H9 (cell line): ENCODE data around the gene SKIL. TPM values are rescaled to one million over a fixed set of nuclear protein-coding genes. Genes with fewer than 3 reads are reported as not detected.

ENCODE experiments used
- DNase-seq: peaks from one replicate; pipeline ENCODE4 v3.0.0-alpha.2; 2017
- H2AFZ ChIP-seq: one replicate; pipeline ENCODE4 v1.6.1; 2013; ENCODE audit warnings: mild to moderate bottlenecking, low read length, control low read depth, moderate library complexity
- H2AK5ac ChIP-seq: 2 replicates; pipeline ENCODE4 v1.6.1; 2013; ENCODE audit warnings: low read length, control low read depth, mixed read lengths; ENCODE audit not compliant: insufficient read length
- H2BK120ac ChIP-seq: one replicate; pipeline ENCODE4 v1.6.1; 2013; ENCODE audit warnings: low read depth, mild to moderate bottlenecking, low read length, control low read depth, inconsistent platforms; ENCODE audit not compliant: poor library complexity, severe bottlenecking
- H2BK12ac ChIP-seq: 2 replicates; pipeline ENCODE4 v1.6.1; 2013; ENCODE audit warnings: low read length, control low read depth, mixed read lengths, low read depth; ENCODE audit not compliant: insufficient read length
- H2BK15ac ChIP-seq: 2 replicates; pipeline ENCODE4 v1.6.1; 2013; ENCODE audit warnings: low read depth, low read length, control low read depth
- H2BK20ac ChIP-seq: one replicate; pipeline ENCODE4 v1.6.1; 2013; ENCODE audit warnings: low read depth, mild to moderate bottlenecking, low read length, control low read depth, inconsistent platforms; ENCODE audit not compliant: poor library complexity, severe bottlenecking
- H2BK5ac ChIP-seq: 2 replicates; pipeline ENCODE4 v1.6.1; 2013; ENCODE audit warnings: low read length, control low read depth, mixed read lengths; ENCODE audit not compliant: insufficient read length
- H3K14ac ChIP-seq: 2 replicates; pipeline ENCODE4 v1.6.1; 2013; ENCODE audit warnings: low read length, control low read depth; ENCODE audit not compliant: insufficient read depth
- H3K18ac ChIP-seq: 2 replicates; pipeline ENCODE4 v1.6.1; 2013; ENCODE audit warnings: low read depth, mild to moderate bottlenecking, mixed read lengths, low read length, control low read depth; ENCODE audit not compliant: insufficient read length
- H3K23ac ChIP-seq: 2 replicates; pipeline ENCODE4 v1.6.1; 2013; ENCODE audit warnings: low read length, control low read depth, mixed read lengths, low read depth; ENCODE audit not compliant: insufficient read length
- H3K23me2 ChIP-seq: 2 replicates; pipeline ENCODE4 v1.6.1; 2013; ENCODE audit warnings: low read depth, mild to moderate bottlenecking, mixed read lengths, low read length, control low read depth; ENCODE audit not compliant: insufficient read length, poor library complexity, severe bottlenecking
- H3K27ac ChIP-seq: 2 replicates; pipeline ENCODE4 v1.5.1; 2013; ENCODE audit warnings: low read length, control low read depth, mixed read lengths, low read depth; ENCODE audit not compliant: insufficient read length
- H3K27me3 ChIP-seq: 2 replicates; pipeline ENCODE4 v1.6.1; 2013; ENCODE audit warnings: low read length, control low read depth, inconsistent platforms; ENCODE audit not compliant: insufficient read depth
- H3K4ac ChIP-seq: 2 replicates; pipeline ENCODE4 v1.6.1; 2013; ENCODE audit warnings: low read depth, mild to moderate bottlenecking, control low read depth, inconsistent platforms, low read length, moderate library complexity
- H3K4me1 ChIP-seq: 2 replicates; pipeline ENCODE4 v1.6.1; 2013; ENCODE audit warnings: low read length, control low read depth, inconsistent platforms; ENCODE audit not compliant: insufficient read depth
- H3K4me2 ChIP-seq: 2 replicates; pipeline ENCODE4 v1.6.1; 2013; ENCODE audit warnings: low read length, control low read depth, mixed read lengths; ENCODE audit not compliant: insufficient read length, insufficient read depth
- H3K56ac ChIP-seq: 2 replicates; pipeline ENCODE4 v1.6.1; 2013; ENCODE audit warnings: low read depth, mild to moderate bottlenecking, mixed read lengths, low read length, control low read depth; ENCODE audit not compliant: insufficient read length
- H3K79me1 ChIP-seq: 2 replicates; pipeline ENCODE4 v1.6.1; 2013; ENCODE audit warnings: low read depth, mild to moderate bottlenecking, moderate library complexity, low read length, control low read depth, inconsistent platforms; ENCODE audit not compliant: insufficient read depth, poor library complexity, severe bottlenecking
- H3K79me2 ChIP-seq: 2 replicates; pipeline ENCODE4 v1.6.1; 2013; ENCODE audit warnings: low read length, control low read depth, inconsistent platforms; ENCODE audit not compliant: insufficient read depth
- H3K9ac ChIP-seq: 2 replicates; pipeline ENCODE4 v1.6.1; 2013; ENCODE audit warnings: low read length, control low read depth, mixed read lengths; ENCODE audit not compliant: insufficient read length; ENCODE audit errors: extremely low read depth
- H3K9me3 ChIP-seq: one replicate; pipeline ENCODE4 v1.6.1; 2013; ENCODE audit warnings: low read depth, low read length, inconsistent platforms; ENCODE audit not compliant: control insufficient read depth
- H3T11ph ChIP-seq: one replicate; pipeline ENCODE4 v1.6.1; 2013; ENCODE audit warnings: mild to moderate bottlenecking, low read length, control low read depth, inconsistent platforms
- H4K20me1 ChIP-seq: one replicate; pipeline ENCODE4 v1.6.1; 2013; ENCODE audit not compliant: control insufficient read depth, insufficient read length, insufficient read depth
- H4K5ac ChIP-seq: 2 replicates; pipeline ENCODE4 v1.6.1; 2013; ENCODE audit warnings: low read depth, mild to moderate bottlenecking, mixed read lengths, low read length, control low read depth; ENCODE audit not compliant: insufficient read length
- H4K8ac ChIP-seq: replicated peaks from 2 replicates; pipeline ENCODE4 v1.6.1; 2013; ENCODE audit warnings: low read length, control low read depth, mixed read lengths, low read depth; ENCODE audit not compliant: insufficient read length
- H4K91ac ChIP-seq: 2 replicates; pipeline ENCODE4 v1.6.1; 2013; ENCODE audit warnings: low read depth, mild to moderate bottlenecking, moderate library complexity, mixed read lengths, low read length, control low read depth; ENCODE audit not compliant: insufficient read length
- H3K27ac Mint-ChIP-seq, 3 experiments: 2 replicates in 2 of 3; 3 replicates in 1 of 3; pipeline ENCODE4 v1.8.0; 2020 to 2021; ENCODE audit warnings: mixed read lengths in 3 of 3, mild to moderate bottlenecking in 1 of 3, moderate library complexity in 1 of 3
- H3K27me3 Mint-ChIP-seq: 2 replicates; pipeline ENCODE4 v1.8.0; 2021; ENCODE audit warnings: low read depth, mild to moderate bottlenecking, moderate library complexity, mixed read lengths
- H3K36me3 Mint-ChIP-seq, 3 experiments: 2 replicates in 2 of 3; 3 replicates in 1 of 3; pipeline ENCODE4 v1.8.0; 2020 to 2021; ENCODE audit warnings: low read depth in 3 of 3, mixed read lengths in 3 of 3; ENCODE audit not compliant: insufficient read depth in 1 of 3
- H3K4me1 Mint-ChIP-seq, 2 experiments: 2 replicates each; pipeline ENCODE4 v1.8.0; 2020; ENCODE audit warnings: mixed read lengths in 2 of 2
- H3K4me3 Mint-ChIP-seq, 2 experiments: 2 replicates in 1 of 2; 3 replicates in 1 of 2; pipeline ENCODE4 v1.8.0; 2020 to 2021; ENCODE audit warnings: mild to moderate bottlenecking in 2 of 2, mixed read lengths in 2 of 2, moderate library complexity in 1 of 2
- H3K9me3 Mint-ChIP-seq, 2 experiments: 2 replicates in 1 of 2; 3 replicates in 1 of 2; pipeline ENCODE4 v1.8.0; 2020; ENCODE audit warnings: mild to moderate bottlenecking in 2 of 2, mixed read lengths in 2 of 2, moderate library complexity in 1 of 2
- total RNA-seq: library from RNA; stranded (reverse); gene quantifications from 2 replicates; pipeline ENCODE4 v1.2.1, GENCODE V29; 2021
- TF ChIP-seq, protein P1 (sequence below): fragments of 200-600 bp; sonication (generic); conservative IDR thresholded peaks from 3 replicates; pipeline ENCODE4 v1.8.0; 2021; ENCODE audit warnings: antibody characterized with exemption, mild to moderate bottlenecking

The SKIL gene
- total RNA-seq, 1 experiment from 2014 or later = 170 TPM

GRCh38 chr3:170442947-170443346 lies 85.4 kb downstream of the SKIL start:
- Histone ChIP-seq H3K9me3 (no peaks in the 10 kb centered on the region), H3K9ac (no peak overlapping the region), H2AK5ac (no peak overlapping the region), H3K23ac (no peak overlapping the region), H2BK12ac (no peak overlapping the region), H2BK120ac (no peak overlapping the region), H3K27me3 (no peaks in the 10 kb centered on the region), H4K8ac (no peak overlapping the region), H2BK15ac (no peak overlapping the region), H4K20me1 (no peaks in the 10 kb centered on the region), H4K91ac (no peak overlapping the region), H2BK20ac (no peak overlapping the region), H3K79me1 (no peaks in the 10 kb centered on the region), H4K5ac (no peak overlapping the region), H3K56ac (no peak overlapping the region), H3K4me2 (no peak overlapping the region), H3K23me2 (no peaks in the 10 kb centered on the region), H3K27ac (no peak overlapping the region), H3T11ph (no peak overlapping the region), H3K4ac (no peak overlapping the region), H2BK5ac (no peak overlapping the region), H3K14ac (no peak overlapping the region), H2AFZ (no peak overlapping the region), H3K4me1 (no peaks in the 10 kb centered on the region), H3K18ac (no peak overlapping the region), H3K79me2 (no peaks in the 10 kb centered on the region; the same call in 1 of the 2 replicates)
- no peaks in the 10 kb centered on the region for H3K9me3 Mint-ChIP-seq
- no peak overlapping the region for H3K4me3 Mint-ChIP-seq
- H3K36me3 Mint-ChIP-seq = no peaks in the 10 kb centered on the region
- peaks cover 4% of the 10 kb centered on the region; the same call in 1 of the 2 replicates for H3K27me3 Mint-ChIP-seq
- no peak for DNase-seq
- H3K27ac Mint-ChIP-seq = no peak overlapping the region; a peak in 1 of 7 replicates
- TF ChIP-seq, protein P1, sequence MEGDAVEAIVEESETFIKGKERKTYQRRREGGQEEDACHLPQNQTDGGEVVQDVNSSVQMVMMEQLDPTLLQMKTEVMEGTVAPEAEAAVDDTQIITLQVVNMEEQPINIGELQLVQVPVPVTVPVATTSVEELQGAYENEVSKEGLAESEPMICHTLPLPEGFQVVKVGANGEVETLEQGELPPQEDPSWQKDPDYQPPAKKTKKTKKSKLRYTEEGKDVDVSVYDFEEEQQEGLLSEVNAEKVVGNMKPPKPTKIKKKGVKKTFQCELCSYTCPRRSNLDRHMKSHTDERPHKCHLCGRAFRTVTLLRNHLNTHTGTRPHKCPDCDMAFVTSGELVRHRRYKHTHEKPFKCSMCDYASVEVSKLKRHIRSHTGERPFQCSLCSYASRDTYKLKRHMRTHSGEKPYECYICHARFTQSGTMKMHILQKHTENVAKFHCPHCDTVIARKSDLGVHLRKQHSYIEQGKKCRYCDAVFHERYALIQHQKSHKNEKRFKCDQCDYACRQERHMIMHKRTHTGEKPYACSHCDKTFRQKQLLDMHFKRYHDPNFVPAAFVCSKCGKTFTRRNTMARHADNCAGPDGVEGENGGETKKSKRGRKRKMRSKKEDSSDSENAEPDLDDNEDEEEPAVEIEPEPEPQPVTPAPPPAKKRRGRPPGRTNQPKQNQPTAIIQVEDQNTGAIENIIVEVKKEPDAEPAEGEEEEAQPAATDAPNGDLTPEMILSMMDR = no peak
- H3K4me1 Mint-ChIP-seq = peaks cover 1 to 5% of the 10 kb centered on the region in 2 experiments; a peak in 2 of 4 replicates
